Small intestine (tissue), 16 donors: Measurements from ENCODE around the gene TOPAZ1. TPM values are rescaled to one million over a fixed set of nuclear protein-coding genes. Genes with fewer than 3 reads are reported as not detected.

Experiments
- DNase-seq, 2 donors: peaks; one replicate each; pipeline versions ENCODE4 v3.0.0 to v3.0.0-alpha.2; 2013
- FAIRE-seq: peaks from 2 replicates; lab custom pipeline; 2012; peaks lifted over from hg19 to GRCh38; lab: Jason Lieb, UNC
- H3K27ac ChIP-seq, 3 donors: one replicate each; pipeline ENCODE4 v1.5.1; 2013; ENCODE audit warnings: low read length in 2 of 3, mild to moderate bottlenecking in 2 of 3, control low read depth in 1 of 3, inconsistent platforms in 1 of 3, low read depth in 1 of 3, moderate library complexity in 1 of 3
- H3K27me3 ChIP-seq, 3 donors: one replicate each; pipeline ENCODE4 v1.6.1; 2013; ENCODE audit warnings: low read length in 3 of 3, inconsistent platforms in 1 of 3; ENCODE audit not compliant: control insufficient read depth in 3 of 3, insufficient read depth in 3 of 3
- H3K36me3 ChIP-seq, 3 donors: one replicate each; pipeline ENCODE4 v1.6.1; 2013; ENCODE audit warnings: low read length in 3 of 3, inconsistent platforms in 1 of 3, low read depth in 1 of 3, mild to moderate bottlenecking in 1 of 3, moderate library complexity in 1 of 3; ENCODE audit not compliant: control insufficient read depth in 3 of 3, insufficient read depth in 2 of 3
- H3K4me1 ChIP-seq, 3 donors: one replicate each; pipeline ENCODE4 v1.6.1; 2013; ENCODE audit warnings: low read length in 2 of 3, inconsistent platforms in 1 of 3, low read depth in 1 of 3, mild to moderate bottlenecking in 1 of 3, moderate library complexity in 1 of 3; ENCODE audit not compliant: control insufficient read depth in 3 of 3, insufficient read depth in 2 of 3
- H3K4me3 ChIP-seq, 3 donors: one replicate each; pipeline ENCODE4 v1.5.1; 2013; ENCODE audit warnings: low read length in 3 of 3, control low read depth in 1 of 3, inconsistent platforms in 1 of 3, low read depth in 1 of 3, mild to moderate bottlenecking in 1 of 3, moderate library complexity in 1 of 3
- H3K9me3 ChIP-seq, 2 donors: one replicate each; pipeline ENCODE4 v1.6.1; 2013; ENCODE audit warnings: low read depth in 1 of 2, low read length in 1 of 2; ENCODE audit not compliant: control insufficient read depth in 2 of 2, insufficient read depth in 1 of 2
- WGBS, 3 donors: extraction: QIAGEN DNeasy Blood & Tissue Kit; methylation state at CpG; one replicate each; pipeline ENCODE4 v1.1.7; 2013; 5-methylcytosine and 5-hydroxymethylcytosine counted together
- long read RNA-seq, 10 donors: transcript quantifications; one replicate each; lab custom pipeline, GENCODE V29; 2026
- polyA plus RNA-seq, 4 donors: library from polyadenylated mRNA; stranded (reverse) in 3 of 4; unstranded in 1 of 4; fragments of 200-250 nt in 3 of 4; fragments of 120-200 nt in 1 of 4; gene quantifications; one replicate each; pipeline versions ENCODE4 v1.2.1 to v1.2.3, GENCODE V29; 2013
- donor health status: healthy with polysubstance abuse.
- donor health status: control.
- donor health status: control.
- donor health status: Bipolar disorder and iron deficiency.
- donor health status: healthy.

Gene TOPAZ1
- polyA plus RNA-seq, result not detected
- long read RNA-seq, donor 1, result 0 reads
- long read RNA-seq, donor 2, result 0 reads
- long read RNA-seq, donor 3, result 0 reads
- long read RNA-seq, donor 4, result 0 reads
- long read RNA-seq, donor 5, result 0 reads
- long read RNA-seq, donor 6, result 0 reads
- long read RNA-seq, donor 7, result 0 reads
- long read RNA-seq, donor 8, result 0 reads
- long read RNA-seq, donor 9, result 0 reads
- long read RNA-seq, donor 10, result 0 reads

GRCh38 chr3:44241706-44242105 is at the start of gene TOPAZ1:
TOPAZ1 (plus strand) TSS chr3:44241886; CDS start chr3:44242054, 168 bp downstream.
- no peaks in the 10 kb centered on the region for H3K9me3 ChIP-seq

GRCh38 chr3:44198284-44199269 is 43.1 kb upstream of the TOPAZ1 start:
- H3K27ac ChIP-seq, result peak overlapping the region in 2 of 3 donors; percentile 75 to 92
- H3K27me3 ChIP-seq, result peaks cover 0 to 2% (median 0%) of the 10 kb centered on the region in 3 donors
- WGBS, 3 donors, result 15 to 17% (median 15%) methylated on average over 15 of the region's 15 CpGs
- no peak for FAIRE-seq
- H3K4me3 ChIP-seq, result no peak overlapping the region
- H3K36me3 ChIP-seq, result no peaks in the 10 kb centered on the region
- H3K9me3 ChIP-seq, result no peaks in the 10 kb centered on the region
- peak; percentile 92 to 94 for DNase-seq
- peaks cover 0 to 40% (median 4%) of the 10 kb centered on the region in 3 donors for H3K4me1 ChIP-seq

More at GRCh38 chr3:44241706-44242105, at the start of gene TOPAZ1:
- no peak within 1 kb of the TSS for H3K4me3 ChIP-seq
- WGBS, 3 donors, result 96 to 97% (median 97%) methylated on average over 35 of the region's 35 CpGs
- DNase-seq, result no peak
- peaks cover 0 to 12% (median 0%) of the 10 kb centered on the region in 3 donors for H3K4me1 ChIP-seq
- H3K27ac ChIP-seq, result no peak within 1 kb of the TSS
- no peak for FAIRE-seq
- no peaks in the 10 kb centered on the region for H3K36me3 ChIP-seq
- H3K27me3 ChIP-seq, result no peaks in the 10 kb centered on the region

- no peak for FAIRE-seq
- peaks cover 0 to 2% (median 0%) of the 10 kb centered on the region in 3 donors for H3K27me3 ChIP-seq
- peak overlapping the region in 2 of 3 donors; percentile 83 to 96 for H3K27ac ChIP-seq
- no peaks in the 10 kb centered on the region for H3K36me3 ChIP-seq
- peaks cover 0 to 44% (median 8%) of the 10 kb centered on the region in 3 donors for H3K4me1 ChIP-seq
- WGBS, 3 donors, result 16 to 47% (median 27%) methylated on average over 4 of the region's 4 CpGs
- peaks cover 0 to 2% of the 10 kb centered on the region in 2 donors for H3K9me3 ChIP-seq
- peak; percentile 92 to 96 for DNase-seq
- peak overlapping the region in 1 of 3 donors; percentile 21 for H3K4me3 ChIP-seq
Measured at GRCh38 chr3:44206261-44206660, 35.4 kb upstream of the TOPAZ1 start.

GRCh38 chr3:44206862-44207652 is 34.6 kb upstream of the TOPAZ1 start:
- FAIRE-seq (no peak), DNase-seq (peak; percentile 46 to 82)
- peak overlapping the region in 2 of 3 donors; percentile 83 to 96 for H3K27ac ChIP-seq
- no peaks in the 10 kb centered on the region for H3K27me3 ChIP-seq
- H3K36me3 ChIP-seq, result no peaks in the 10 kb centered on the region
- 65 to 75% (median 69%) methylated on average over 11 of the region's 11 CpGs for WGBS, 3 donors
- H3K4me3 ChIP-seq, result peak overlapping the region in 1 of 3 donors; percentile 21
- peaks cover 0 to 2% of the 10 kb centered on the region in 2 donors for H3K9me3 ChIP-seq
- peaks cover 0 to 38% (median 5%) of the 10 kb centered on the region in 3 donors for H3K4me1 ChIP-seq

- 65 to 77% (median 67%) methylated on average over 1 of the region's 1 CpG for WGBS, 3 donors
- peaks cover 0 to 34% (median 5%) of the 10 kb centered on the region in 3 donors for H3K4me1 ChIP-seq
- FAIRE-seq, result no peak
- peaks cover 0 to 2% of the 10 kb centered on the region in 2 donors for H3K9me3 ChIP-seq
- DNase-seq, result no peak
- no peaks in the 10 kb centered on the region for H3K36me3 ChIP-seq
- peak overlapping the region in 1 of 3 donors; percentile 96 for H3K27ac ChIP-seq
- H3K27me3 ChIP-seq, result no peaks in the 10 kb centered on the region
- no peak overlapping the region for H3K4me3 ChIP-seq
Measured at GRCh38 chr3:44208086-44208485, 33.6 kb upstream of the TOPAZ1 start.

GRCh38 chr3:44208568-44208967 is 33.1 kb upstream of the TOPAZ1 start:
- no peaks in the 10 kb centered on the region for H3K36me3 ChIP-seq
- H3K4me1 ChIP-seq, result peaks cover 0 to 34% (median 5%) of the 10 kb centered on the region in 3 donors
- peaks cover 0 to 2% of the 10 kb centered on the region in 2 donors for H3K9me3 ChIP-seq
- H3K27me3 ChIP-seq, result no peaks in the 10 kb centered on the region
- H3K27ac ChIP-seq, result peak overlapping the region in 1 of 3 donors; percentile 96
- FAIRE-seq (no peak), DNase-seq (no peak)
- H3K4me3 ChIP-seq, result no peak overlapping the region

- FAIRE-seq (no peak), DNase-seq (no peak)
- Histone ChIP-seq H3K4me1 (peaks cover 0 to 20% (median 5%) of the 10 kb centered on the region in 3 donors), H3K27ac (no peak overlapping the region), H3K9me3 (no peaks in the 10 kb centered on the region), H3K27me3 (no peaks in the 10 kb centered on the region), H3K36me3 (no peaks in the 10 kb centered on the region), H3K4me3 (no peak overlapping the region)
Measured at GRCh38 chr3:44210967-44211366, 30.7 kb upstream of the TOPAZ1 start.
